ENCODE data around the gene TNS1.

DNA sequence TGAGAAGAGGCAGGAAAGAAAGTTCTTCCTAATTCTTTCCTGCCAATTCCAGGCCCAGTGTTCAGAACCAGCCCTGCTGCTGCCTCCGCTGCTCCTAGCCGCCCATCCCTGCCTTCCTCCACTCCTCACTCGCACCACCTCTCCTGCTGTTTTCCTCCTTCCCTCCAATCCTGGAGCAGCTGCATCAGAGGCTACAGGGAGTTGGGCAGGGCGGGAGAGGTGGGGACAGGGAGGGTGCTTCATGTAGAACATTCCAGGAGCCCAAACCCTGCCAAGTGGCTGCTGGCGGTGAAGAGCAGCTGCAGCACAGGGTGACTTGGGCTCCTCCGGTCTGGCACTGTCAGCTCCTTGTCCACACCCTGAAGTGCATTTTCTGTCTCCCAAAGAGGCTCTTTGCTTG lies 176.3 kb downstream of the TNS1 start:
- TF ChIP-seq, protein P1, sequence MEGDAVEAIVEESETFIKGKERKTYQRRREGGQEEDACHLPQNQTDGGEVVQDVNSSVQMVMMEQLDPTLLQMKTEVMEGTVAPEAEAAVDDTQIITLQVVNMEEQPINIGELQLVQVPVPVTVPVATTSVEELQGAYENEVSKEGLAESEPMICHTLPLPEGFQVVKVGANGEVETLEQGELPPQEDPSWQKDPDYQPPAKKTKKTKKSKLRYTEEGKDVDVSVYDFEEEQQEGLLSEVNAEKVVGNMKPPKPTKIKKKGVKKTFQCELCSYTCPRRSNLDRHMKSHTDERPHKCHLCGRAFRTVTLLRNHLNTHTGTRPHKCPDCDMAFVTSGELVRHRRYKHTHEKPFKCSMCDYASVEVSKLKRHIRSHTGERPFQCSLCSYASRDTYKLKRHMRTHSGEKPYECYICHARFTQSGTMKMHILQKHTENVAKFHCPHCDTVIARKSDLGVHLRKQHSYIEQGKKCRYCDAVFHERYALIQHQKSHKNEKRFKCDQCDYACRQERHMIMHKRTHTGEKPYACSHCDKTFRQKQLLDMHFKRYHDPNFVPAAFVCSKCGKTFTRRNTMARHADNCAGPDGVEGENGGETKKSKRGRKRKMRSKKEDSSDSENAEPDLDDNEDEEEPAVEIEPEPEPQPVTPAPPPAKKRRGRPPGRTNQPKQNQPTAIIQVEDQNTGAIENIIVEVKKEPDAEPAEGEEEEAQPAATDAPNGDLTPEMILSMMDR (IDR thresholded peaks at IDR 0.05; ENCODE audit: insufficient read depth, low read depth, low read length), result no peak
- no peak for TF ChIP-seq EZH2 (IDR thresholded peaks at IDR 0.05; ENCODE audit: insufficient read depth, low read length)
